H1 (cell line): ENCODE measurements around the gene FOSL2. TPM values are rescaled to one million over a fixed set of nuclear protein-coding genes. Genes with fewer than 3 reads are reported as not detected.

ENCODE experiments used
- CHD7 ChIP-seq: fragments of 300-600 bp; sonication (generic); IDR thresholded peaks from 2 replicates; pipeline ENCODE4 v1.7.1; 2012; ENCODE audit warnings: low read length, moderate library complexity, mild to moderate bottlenecking, inconsistent platforms; ENCODE audit not compliant: insufficient replicate concordance
- polyA plus RNA-seq, 7 experiments: library from polyadenylated mRNA; depleted of rRNA in 3 of 7; stranded (reverse) in 5 of 7; unstranded in 2 of 7; fragments of >200 nt in 5 of 7; fragments of 200-250 nt in 2 of 7; gene quantifications; 1 replicate in 5 of 7; 2 replicates in 1 of 7; 4 replicates in 1 of 7; pipeline versions ENCODE4 v1.2.1 to v1.2.3, GENCODE V29; 2011 to 2013; ENCODE audit warnings: missing spikeins in 2 of 7, mixed read lengths in 2 of 7
- total RNA-seq: library from RNA; stranded (reverse); fragmentation: NEBNext Ultra II Directional; extraction: Animal tissue kit (Norgen Biotek cat#: 25700); gene quantifications from 2 replicates; pipeline ENCODE4 v1.2.1, GENCODE V29; 2021

Gene FOSL2
- total and polyA plus RNA-seq, 2 of the 8 experiments (the other 6 are each of a cell fraction or from before 2014, with no cell fraction given), result 1.5 to 4.5 TPM

GRCh38 chr2:28403370-28403956, 10.8 kb downstream of the FOSL2 start (continued):
- TF ChIP-seq CHD7, result no peak
